ENCODE data around the gene PPP4R3B. TPM values are rescaled to one million over a fixed set of nuclear protein-coding genes. Genes with fewer than 3 reads are reported as not detected.
A peak's percentile ranks its signal among the peaks of the same experiment; 100 is the strongest.
"Not testable (repeated sequence)": the region's sequence is repeated elsewhere in the genome, so short reads cannot be mapped to it uniquely, and the experiment has no call there.

PPP4R3B gene
- total and polyA plus RNA-seq, 2 experiments from 2014 or later, result 24.2 to 31.1 TPM

DNA sequence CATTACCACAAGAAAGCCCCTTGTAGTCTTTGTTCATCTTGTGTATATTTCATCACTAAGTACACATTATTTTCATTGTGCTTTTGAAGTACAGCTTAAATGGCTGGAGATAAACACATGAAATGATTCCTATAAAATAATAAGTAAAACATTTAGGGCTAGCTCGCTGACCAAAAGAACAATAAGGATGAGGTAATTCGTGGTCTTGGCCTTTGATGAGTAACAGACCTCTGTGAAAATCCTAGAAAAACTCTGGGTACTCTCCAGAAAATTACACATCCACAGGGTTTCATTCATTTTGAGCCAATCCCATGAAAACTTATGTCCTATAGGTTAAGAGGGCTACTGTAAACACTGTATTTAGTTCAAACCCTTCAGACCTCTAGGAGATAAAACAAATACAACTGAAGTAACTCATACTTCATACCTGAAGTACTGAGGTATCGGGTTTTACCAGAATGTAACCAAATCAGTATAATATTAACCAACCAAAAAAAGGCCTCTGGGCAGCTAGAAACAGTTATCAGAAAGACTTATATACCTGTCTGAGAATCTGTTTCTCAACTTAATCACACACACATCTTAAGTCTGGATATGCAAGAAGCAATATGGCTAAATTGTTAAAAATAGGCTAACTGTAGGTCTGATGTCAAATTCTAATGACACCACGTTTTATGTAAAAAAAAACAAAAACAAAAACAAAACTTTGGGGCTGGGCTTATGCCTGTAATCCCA is 66.9 kb downstream of the PPP4R3B start:
- H3K27ac ChIP-seq, result no peak overlapping the region
- no peaks in the 10 kb centered on the region for H3K9me3 ChIP-seq (ENCODE audit: low read depth)
- peak in 1 of 2 donors; percentile 76 for DNase-seq (ENCODE audit: low read depth in 1 of 2, low spot score in 1 of 2)
- TF ChIP-seq, protein P1, sequence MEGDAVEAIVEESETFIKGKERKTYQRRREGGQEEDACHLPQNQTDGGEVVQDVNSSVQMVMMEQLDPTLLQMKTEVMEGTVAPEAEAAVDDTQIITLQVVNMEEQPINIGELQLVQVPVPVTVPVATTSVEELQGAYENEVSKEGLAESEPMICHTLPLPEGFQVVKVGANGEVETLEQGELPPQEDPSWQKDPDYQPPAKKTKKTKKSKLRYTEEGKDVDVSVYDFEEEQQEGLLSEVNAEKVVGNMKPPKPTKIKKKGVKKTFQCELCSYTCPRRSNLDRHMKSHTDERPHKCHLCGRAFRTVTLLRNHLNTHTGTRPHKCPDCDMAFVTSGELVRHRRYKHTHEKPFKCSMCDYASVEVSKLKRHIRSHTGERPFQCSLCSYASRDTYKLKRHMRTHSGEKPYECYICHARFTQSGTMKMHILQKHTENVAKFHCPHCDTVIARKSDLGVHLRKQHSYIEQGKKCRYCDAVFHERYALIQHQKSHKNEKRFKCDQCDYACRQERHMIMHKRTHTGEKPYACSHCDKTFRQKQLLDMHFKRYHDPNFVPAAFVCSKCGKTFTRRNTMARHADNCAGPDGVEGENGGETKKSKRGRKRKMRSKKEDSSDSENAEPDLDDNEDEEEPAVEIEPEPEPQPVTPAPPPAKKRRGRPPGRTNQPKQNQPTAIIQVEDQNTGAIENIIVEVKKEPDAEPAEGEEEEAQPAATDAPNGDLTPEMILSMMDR (IDR thresholded peaks at IDR 0.05; ENCODE audit: low read depth, low read length), result no peak
- H3K4me3 ChIP-seq, result no peak overlapping the region
- no peaks in the 10 kb centered on the region for H3K4me1 ChIP-seq (ENCODE audit: low read depth)
- peaks cover 9% of the 10 kb centered on the region for H3K27me3 ChIP-seq
- H3K36me3 ChIP-seq, result no peaks in the 10 kb centered on the region

DNA sequence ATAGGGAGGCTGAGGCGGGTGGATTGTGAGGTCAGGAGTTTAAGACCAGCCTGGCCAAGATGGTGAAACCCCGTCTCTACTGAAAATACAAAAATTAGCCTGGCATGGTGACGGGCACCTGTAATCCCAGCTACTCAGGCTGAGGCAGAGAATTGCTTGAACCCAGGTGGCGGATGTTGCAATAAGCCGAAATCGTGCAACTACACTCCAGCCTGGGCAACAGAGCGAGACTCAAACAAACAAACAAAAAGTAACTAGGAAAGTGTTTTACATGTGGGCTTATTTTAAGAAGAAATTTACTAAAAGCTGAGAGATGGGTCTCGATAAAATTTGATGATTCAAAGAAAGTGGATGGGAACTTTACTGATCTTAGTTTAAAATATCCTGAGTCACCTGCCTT is 69.7 kb downstream of the PPP4R3B start:
- not testable (repeated sequence) for DNase-seq (ENCODE audit: low read depth in 1 of 2, low spot score in 1 of 2); H3K4me1 ChIP-seq (ENCODE audit: low read depth); H3K9me3 ChIP-seq (ENCODE audit: low read depth); H3K27me3 ChIP-seq; H3K36me3 ChIP-seq; H3K27ac ChIP-seq; H3K4me3 ChIP-seq

DNA sequence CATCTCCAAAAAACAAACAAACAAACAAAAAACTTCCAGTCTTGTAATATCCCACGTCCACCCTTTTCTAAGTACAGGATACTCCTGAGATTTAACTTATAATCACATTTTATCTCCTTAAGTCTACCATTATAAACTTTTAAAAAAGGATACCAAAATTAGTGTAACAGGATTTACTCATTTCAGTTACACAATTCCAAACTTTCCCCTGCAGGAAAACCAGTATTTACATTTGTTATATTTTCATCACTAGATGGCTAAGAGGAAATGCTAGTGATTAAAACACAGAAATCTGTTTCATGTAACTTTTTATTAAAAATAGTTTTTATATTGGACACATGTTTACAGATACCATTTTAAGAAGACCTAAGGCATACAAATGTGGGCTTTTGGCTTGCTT is 70.4 kb downstream of the PPP4R3B start:
- no peak overlapping the region for H3K4me3 ChIP-seq
- H3K27me3 ChIP-seq, result peaks cover 3% of the 10 kb centered on the region
- no peak overlapping the region for H3K27ac ChIP-seq
- H3K36me3 ChIP-seq, result peaks cover 8% of the 10 kb centered on the region
- TF ChIP-seq, protein P1 (IDR thresholded peaks at IDR 0.05; ENCODE audit: low read depth, low read length), result no peak
- DNase-seq (ENCODE audit: low read depth in 1 of 2, low spot score in 1 of 2), result no peak
- no peaks in the 10 kb centered on the region for H3K9me3 ChIP-seq (ENCODE audit: low read depth)
- H3K4me1 ChIP-seq (ENCODE audit: low read depth), result peaks cover 4% of the 10 kb centered on the region

DNA sequence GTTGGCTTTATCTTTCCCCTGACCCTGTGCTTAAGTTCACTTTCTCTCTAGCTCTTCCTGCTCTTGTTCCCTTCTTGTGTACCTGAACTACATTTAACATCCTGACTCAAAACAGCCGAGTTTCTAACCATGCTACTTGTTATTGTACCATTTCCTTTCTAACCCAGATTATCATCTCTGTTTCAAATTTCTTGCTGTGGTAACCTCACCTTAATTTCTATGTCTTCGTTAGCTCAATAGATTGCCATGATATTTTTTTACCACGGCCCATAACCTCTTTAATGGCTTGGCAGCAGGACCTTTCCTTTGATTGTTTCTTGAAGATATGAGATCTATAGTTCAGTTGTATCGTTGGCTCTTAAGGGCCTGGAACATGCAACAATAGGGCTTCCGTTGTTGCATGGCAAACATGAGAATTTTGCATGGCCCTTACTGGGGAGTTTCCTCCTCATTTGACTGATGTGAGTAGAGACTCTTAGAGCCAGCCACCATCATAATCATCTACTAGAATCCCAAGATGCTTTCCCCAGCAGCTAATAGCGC is 86.8 kb downstream of the PPP4R3B start:
- no peak for DNase-seq (ENCODE audit: low read depth in 1 of 2, low spot score in 1 of 2)
- no peak overlapping the region for H3K4me3 ChIP-seq
- H3K36me3 ChIP-seq, result peaks cover 28% of the 10 kb centered on the region
- no peaks in the 10 kb centered on the region for H3K9me3 ChIP-seq (ENCODE audit: low read depth)
- H3K27ac ChIP-seq, result no peak overlapping the region
- H3K4me1 ChIP-seq (ENCODE audit: low read depth), result no peaks in the 10 kb centered on the region
- no peaks in the 10 kb centered on the region for H3K27me3 ChIP-seq
- TF ChIP-seq, protein P1 (IDR thresholded peaks at IDR 0.05; ENCODE audit: low read depth, low read length), result no peak

DNA sequence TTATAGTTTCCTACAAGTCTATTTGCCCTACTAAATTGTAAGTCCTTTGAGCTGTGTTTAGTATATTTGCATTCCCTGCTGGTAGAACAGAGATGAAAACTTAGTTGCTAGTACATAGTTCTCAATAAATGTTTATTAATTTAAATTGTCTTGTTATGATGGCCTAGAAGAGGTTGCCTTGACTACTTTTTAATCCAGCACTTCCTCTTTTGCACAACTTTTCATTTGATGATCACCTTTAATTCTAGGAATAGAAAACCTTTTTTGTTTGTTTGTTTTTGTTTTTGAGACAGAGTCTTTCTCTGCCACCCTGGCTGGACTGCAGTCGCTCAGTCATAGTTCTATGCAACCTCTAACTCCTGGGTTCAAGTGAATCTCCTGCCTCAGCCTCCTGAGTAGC is 91.2 kb downstream of the PPP4R3B start:
- DNase-seq (ENCODE audit: low read depth in 1 of 2, low spot score in 1 of 2), result no peak
- Histone ChIP-seq H3K27ac (no peak overlapping the region), H3K4me3 (no peak overlapping the region), H3K36me3 (peaks cover 26% of the 10 kb centered on the region), H3K4me1 (ENCODE audit: low read depth) (no peaks in the 10 kb centered on the region), H3K9me3 (ENCODE audit: low read depth) (no peaks in the 10 kb centered on the region), H3K27me3 (no peaks in the 10 kb centered on the region)
- TF ChIP-seq, protein P1 (IDR thresholded peaks at IDR 0.05; ENCODE audit: low read depth, low read length), result no peak

DNA sequence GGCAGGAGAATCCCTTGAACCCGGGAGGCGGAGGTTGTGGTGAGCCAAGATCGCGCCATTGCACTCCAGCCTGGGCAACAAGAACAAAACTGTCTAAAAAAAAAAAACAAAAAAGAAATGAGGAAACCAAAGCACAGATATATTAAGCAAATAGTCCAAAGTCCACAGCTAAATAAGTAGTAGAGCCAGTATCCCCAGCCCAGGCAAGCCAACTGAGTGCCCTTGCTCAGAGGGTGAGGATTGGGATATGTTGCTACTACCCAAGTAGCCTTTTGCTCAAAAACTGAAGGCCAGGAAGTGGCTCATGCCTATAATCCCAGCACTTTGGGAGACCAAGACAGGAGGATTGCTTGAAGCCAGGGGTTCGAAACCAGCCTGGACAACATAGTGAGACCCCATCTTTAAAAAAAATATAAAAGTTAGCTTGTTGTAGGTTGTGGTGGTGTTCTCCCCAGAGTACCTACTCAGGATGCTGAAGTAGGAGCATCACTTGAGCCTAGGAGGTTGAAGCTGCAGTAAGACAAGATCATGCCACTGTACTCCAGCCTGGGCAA is 92.5 kb downstream of the PPP4R3B start:
- DNase-seq (ENCODE audit: low read depth in 1 of 2, low spot score in 1 of 2), result no peak

More for the DNA sequence above, 92.5 kb downstream of the PPP4R3B start:
- Histone ChIP-seq H3K27me3 (no peaks in the 10 kb centered on the region), H3K27ac (no peak overlapping the region), H3K36me3 (peaks cover 26% of the 10 kb centered on the region), H3K4me3 (no peak overlapping the region), H3K9me3 (ENCODE audit: low read depth) (no peaks in the 10 kb centered on the region), H3K4me1 (ENCODE audit: low read depth) (peaks cover 8% of the 10 kb centered on the region)
- TF ChIP-seq, protein P1 (IDR thresholded peaks at IDR 0.05; ENCODE audit: low read depth, low read length), result no peak

Data from cardiac muscle cell (in vitro differentiated cells and primary cell).